ENCODE data around the gene FRMD4A. TPM values are rescaled to one million over a fixed set of nuclear protein-coding genes. Genes with fewer than 3 reads are reported as not detected.

FRMD4A gene
- total RNA-seq, 1 experiment from 2014 or later: 18.3 TPM

- no peaks in the 10 kb centered on the region for H3K9me2 ChIP-seq (ENCODE audit: insufficient read depth)
- TF ChIP-seq CTCF (conservative IDR thresholded peaks at IDR 0.05) (no peak), EZH2 (IDR thresholded peaks at IDR 0.05; ENCODE audit: low read depth) (no peak)
- H3K79me2 ChIP-seq (ENCODE audit: low read depth): no peaks in the 10 kb centered on the region
- H3K27me3 ChIP-seq (ENCODE audit: insufficient read depth, low read depth): peaks cover 76% of the 10 kb centered on the region
- CTCF ChIA-PET: no interaction called here
- BruUV-seq (replicated peaks): no TSS peak
- H3K36me3 ChIP-seq (ENCODE audit: low read depth): no peaks in the 10 kb centered on the region
- H2AFZ ChIP-seq: no peak overlapping the region
- H3K9me3 ChIP-seq (ENCODE audit: insufficient read depth, low read depth): no peaks in the 10 kb centered on the region
- H3K4me1 ChIP-seq (replicated peaks; ENCODE audit: insufficient read depth): no peaks in the 10 kb centered on the region
- H3K4me2 ChIP-seq: no peak overlapping the region
- no peaks in the 10 kb centered on the region for H3F3A ChIP-seq (ENCODE audit: insufficient read depth, low read depth)
- DNase-seq: no peak
- H4K20me1 ChIP-seq (ENCODE audit: insufficient read depth): no peaks in the 10 kb centered on the region
- no peak overlapping the region for H3K4me3 ChIP-seq
- intact Hi-C loops (cut with micrococcal nuclease; ENCODE audit: unreplicated experiment): no loop called here
- POLR2A ChIA-PET (ENCODE audit: unreplicated experiment): no interaction called here
- H3K27ac ChIP-seq: no peak overlapping the region
Measured at GRCh38 chr10:14356921-14357320, 26.2 kb upstream of the FRMD4A start.

GRCh38 chr10:14355750-14356149 lies 25.0 kb upstream of the FRMD4A start:
- H3K27ac ChIP-seq: no peak overlapping the region
- no peak for TF ChIP-seq EZH2 (IDR thresholded peaks at IDR 0.05; ENCODE audit: low read depth)
- TF ChIP-seq CTCF (conservative IDR thresholded peaks at IDR 0.05): no peak
- no peaks in the 10 kb centered on the region for H3F3A ChIP-seq (ENCODE audit: insufficient read depth, low read depth)
- H3K4me3 ChIP-seq: no peak overlapping the region
- no peak for DNase-seq
- no peaks in the 10 kb centered on the region for H3K9me2 ChIP-seq (ENCODE audit: insufficient read depth)
- peaks cover 75% of the 10 kb centered on the region for H3K27me3 ChIP-seq (ENCODE audit: insufficient read depth, low read depth)
- H3K9me3 ChIP-seq (ENCODE audit: insufficient read depth, low read depth): no peaks in the 10 kb centered on the region
- ChIA-PET POLR2A (ENCODE audit: unreplicated experiment) (no interaction called here), CTCF (no interaction called here)
- H2AFZ ChIP-seq: no peak overlapping the region
- intact Hi-C loops (cut with micrococcal nuclease; ENCODE audit: unreplicated experiment): no loop called here
- BruUV-seq (replicated peaks): no TSS peak
- H3K79me2 ChIP-seq (ENCODE audit: low read depth): no peaks in the 10 kb centered on the region
- no peak overlapping the region for H3K4me2 ChIP-seq
- H3K4me1 ChIP-seq (replicated peaks; ENCODE audit: insufficient read depth): no peaks in the 10 kb centered on the region
- H4K20me1 ChIP-seq (ENCODE audit: insufficient read depth): no peaks in the 10 kb centered on the region
- H3K36me3 ChIP-seq (ENCODE audit: low read depth): no peaks in the 10 kb centered on the region

- Histone ChIP-seq H3K4me3 (no peak overlapping the region), H2AFZ (no peak overlapping the region), H3F3A (ENCODE audit: insufficient read depth, low read depth) (no peaks in the 10 kb centered on the region), H4K20me1 (ENCODE audit: insufficient read depth) (no peaks in the 10 kb centered on the region), H3K9me2 (ENCODE audit: insufficient read depth) (no peaks in the 10 kb centered on the region), H3K4me2 (no peak overlapping the region), H3K27ac (no peak overlapping the region), H3K79me2 (ENCODE audit: low read depth) (no peaks in the 10 kb centered on the region), H3K27me3 (ENCODE audit: insufficient read depth, low read depth) (peaks cover 79% of the 10 kb centered on the region), H3K36me3 (ENCODE audit: low read depth) (no peaks in the 10 kb centered on the region), H3K9me3 (ENCODE audit: insufficient read depth, low read depth) (no peaks in the 10 kb centered on the region), H3K4me1 (replicated peaks; ENCODE audit: insufficient read depth) (no peaks in the 10 kb centered on the region)
- ChIA-PET POLR2A (ENCODE audit: unreplicated experiment) (interaction anchor here (0.7 kb wide), 1 partner anchor 123 kb away, joined by 8 read pairs; no protein-coding TSS in a partner anchor), CTCF (no interaction called here)
- intact Hi-C loops (cut with micrococcal nuclease; ENCODE audit: unreplicated experiment): no loop called here
- no TSS peak for BruUV-seq (replicated peaks)
- no peak for TF ChIP-seq CTCF (conservative IDR thresholded peaks at IDR 0.05)
- TF ChIP-seq EZH2 (IDR thresholded peaks at IDR 0.05; ENCODE audit: low read depth): no peak
- DNase-seq: no peak
Measured at GRCh38 chr10:14353291-14353913, 22.7 kb upstream of the FRMD4A start.
